Cardiac fibroblast (primary cell): ENCODE measurements around the gene ARFIP1.

ENCODE experiments used
- DNase-seq, 2 donors: peaks; one replicate each; pipeline versions ENCODE4 v3.0.0 to v3.0.0-alpha.2; 2010; ENCODE audit warnings: low read depth in 2 of 2
- H3K4me3 ChIP-seq, 2 donors: replicated peaks in 1 of 2; 1 replicate in 1 of 2; 2 replicates in 1 of 2; pipeline ENCODE4 v1.5.1; 2011; ENCODE audit warnings: low read depth in 2 of 2, low read length in 2 of 2, mild to moderate bottlenecking in 2 of 2, moderate library complexity in 1 of 2
- TF ChIP-seq, protein P1 (sequence below): IDR thresholded peaks from one replicate; pipeline ENCODE4 v1.5.1; 2011; ENCODE audit warnings: low read depth, mild to moderate bottlenecking, low read length, inconsistent platforms

ARFIP1 gene

DNA sequence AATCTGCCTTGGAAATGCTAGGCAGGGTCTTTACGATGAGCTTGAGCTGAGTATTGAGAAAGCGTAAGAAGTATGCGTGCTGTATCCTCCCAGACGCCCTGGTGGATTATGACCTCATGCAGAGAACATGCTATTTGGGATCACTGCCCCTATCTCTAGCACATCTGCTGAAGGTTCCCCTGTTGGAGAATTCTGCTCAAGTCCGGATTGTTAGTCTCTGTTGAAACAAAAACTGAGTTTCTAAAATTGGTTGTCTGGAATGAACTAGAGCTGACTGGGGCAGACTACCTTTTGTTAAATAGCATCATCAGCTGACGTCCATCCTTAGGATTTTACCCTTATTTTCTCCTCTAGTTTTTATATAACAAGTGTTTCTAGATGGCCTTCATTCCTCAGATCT lies 163.9 kb downstream of the ARFIP1 start:
- DNase-seq: peak; percentile 25 to 61
- TF ChIP-seq, protein P1, sequence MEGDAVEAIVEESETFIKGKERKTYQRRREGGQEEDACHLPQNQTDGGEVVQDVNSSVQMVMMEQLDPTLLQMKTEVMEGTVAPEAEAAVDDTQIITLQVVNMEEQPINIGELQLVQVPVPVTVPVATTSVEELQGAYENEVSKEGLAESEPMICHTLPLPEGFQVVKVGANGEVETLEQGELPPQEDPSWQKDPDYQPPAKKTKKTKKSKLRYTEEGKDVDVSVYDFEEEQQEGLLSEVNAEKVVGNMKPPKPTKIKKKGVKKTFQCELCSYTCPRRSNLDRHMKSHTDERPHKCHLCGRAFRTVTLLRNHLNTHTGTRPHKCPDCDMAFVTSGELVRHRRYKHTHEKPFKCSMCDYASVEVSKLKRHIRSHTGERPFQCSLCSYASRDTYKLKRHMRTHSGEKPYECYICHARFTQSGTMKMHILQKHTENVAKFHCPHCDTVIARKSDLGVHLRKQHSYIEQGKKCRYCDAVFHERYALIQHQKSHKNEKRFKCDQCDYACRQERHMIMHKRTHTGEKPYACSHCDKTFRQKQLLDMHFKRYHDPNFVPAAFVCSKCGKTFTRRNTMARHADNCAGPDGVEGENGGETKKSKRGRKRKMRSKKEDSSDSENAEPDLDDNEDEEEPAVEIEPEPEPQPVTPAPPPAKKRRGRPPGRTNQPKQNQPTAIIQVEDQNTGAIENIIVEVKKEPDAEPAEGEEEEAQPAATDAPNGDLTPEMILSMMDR: no peak
- H3K4me3 ChIP-seq: no peak overlapping the region

- DNase-seq: no peak
- no peak overlapping the region for H3K4me3 ChIP-seq
- TF ChIP-seq, protein P1: no peak
Measured at GRCh38 chr4:152944666-152945320, 165.0 kb downstream of the ARFIP1 start.

GRCh38 chr4:152945639-152946038 lies 165.9 kb downstream of the ARFIP1 start:
- DNase-seq: no peak
- TF ChIP-seq, protein P1: no peak
- H3K4me3 ChIP-seq: no peak overlapping the region

- TF ChIP-seq, protein P1: no peak
- no peak overlapping the region for H3K4me3 ChIP-seq
- no peak for DNase-seq
Measured at GRCh38 chr4:152946446-152946845, 166.7 kb downstream of the ARFIP1 start.

- DNase-seq: peak in 1 of 2 donors; percentile 17
- TF ChIP-seq, protein P1: no peak
Measured at GRCh38 chr4:152947311-152947710, 167.6 kb downstream of the ARFIP1 start.

GRCh38 chr4:152949930-152950329 lies 170.2 kb downstream of the ARFIP1 start:
- TF ChIP-seq, protein P1: no peak
- DNase-seq: no peak
- no peak overlapping the region for H3K4me3 ChIP-seq

More at GRCh38 chr4:152947311-152947710, 167.6 kb downstream of the ARFIP1 start:
- H3K4me3 ChIP-seq: no peak overlapping the region
